KOPT-K1 (cell line): ENCODE data around the gene ARNT2.

Experiments
- H3K27ac ChIP-seq: fragments of 200-600 bp; sonication (generic); 2 replicates; pipeline ENCODE4 v1.5.1; 2016; ENCODE audit warnings: antibody characterized with exemption, mild to moderate bottlenecking, low read depth, low read length; ENCODE audit not compliant: poor library complexity, severe bottlenecking
- H3K36me3 ChIP-seq: fragments of 200-600 bp; sonication (generic); 2 replicates; pipeline ENCODE4 v1.5.1; 2017; ENCODE audit warnings: antibody characterized with exemption, mild to moderate bottlenecking, low read length, moderate library complexity; ENCODE audit not compliant: insufficient read depth
- H3K9me3 ChIP-seq: fragments of 200-600 bp; sonication (generic); 2 replicates; pipeline ENCODE4 v1.5.1; 2017; ENCODE audit warnings: antibody characterized with exemption, low read length, mild to moderate bottlenecking; ENCODE audit not compliant: insufficient read depth, poor library complexity, severe bottlenecking

ARNT2 gene

GRCh38 chr15:80512726-80513660 is 108.8 kb downstream of the ARNT2 start:
- H3K36me3 ChIP-seq = no peaks in the 10 kb centered on the region
- no peak overlapping the region for H3K27ac ChIP-seq
- H3K9me3 ChIP-seq = no peaks in the 10 kb centered on the region

- H3K36me3 ChIP-seq = no peaks in the 10 kb centered on the region
- no peak overlapping the region for H3K27ac ChIP-seq
- no peaks in the 10 kb centered on the region for H3K9me3 ChIP-seq
These were observed 110.0 kb downstream of the ARNT2 start for GRCh38 chr15:80514071-80514780.

- Histone ChIP-seq H3K27ac (no peak overlapping the region), H3K36me3 (no peaks in the 10 kb centered on the region), H3K9me3 (no peaks in the 10 kb centered on the region)
These were observed 113.1 kb downstream of the ARNT2 start for GRCh38 chr15:80517290-80517689.

DNA sequence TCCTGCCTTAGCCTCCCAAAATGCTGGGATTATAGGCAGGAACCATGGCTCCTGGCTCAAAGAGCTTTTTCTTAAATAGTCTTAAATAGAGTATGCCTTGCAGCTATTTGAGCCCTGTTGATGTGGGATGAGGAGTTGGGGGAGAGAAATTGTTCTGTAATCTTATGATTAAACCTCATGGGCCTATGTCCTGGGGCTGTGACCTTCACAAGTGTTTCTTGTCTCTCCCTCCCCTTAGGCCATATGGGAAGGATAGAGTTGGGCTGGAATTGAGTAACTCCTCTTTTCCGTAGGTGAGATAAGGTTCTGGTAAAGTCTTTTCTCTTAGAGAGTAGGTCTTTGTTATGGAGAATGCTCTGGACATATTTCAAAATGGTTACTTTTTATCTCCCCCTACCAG is 114.3 kb downstream of the ARNT2 start:
- Histone ChIP-seq H3K36me3 (no peaks in the 10 kb centered on the region), H3K9me3 (no peaks in the 10 kb centered on the region), H3K27ac (no peak overlapping the region)

DNA sequence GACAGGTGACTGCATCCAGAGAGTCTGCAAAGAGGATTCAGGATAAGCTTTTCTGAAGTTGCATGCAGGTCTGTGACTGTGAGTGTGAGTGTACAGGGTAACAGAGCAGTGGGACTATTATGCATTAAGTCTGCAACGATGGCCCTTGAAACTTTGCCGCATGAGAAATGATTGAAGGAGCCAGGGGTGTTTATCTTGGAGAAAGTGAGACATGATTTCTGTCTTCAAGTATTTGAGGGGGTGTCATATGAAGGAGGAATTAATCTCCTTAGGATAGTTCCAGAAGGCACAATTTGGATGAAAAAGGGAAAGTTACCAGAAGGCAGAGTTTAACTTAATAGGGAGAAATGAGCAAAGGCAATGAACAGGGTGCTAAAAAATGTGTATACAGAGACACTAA is 119.6 kb downstream of the ARNT2 start:
- H3K36me3 ChIP-seq = no peaks in the 10 kb centered on the region
- H3K9me3 ChIP-seq = no peaks in the 10 kb centered on the region
- H3K27ac ChIP-seq = no peak overlapping the region

GRCh38 chr15:80525853-80526252 is 121.7 kb downstream of the ARNT2 start:
- no peak overlapping the region for H3K27ac ChIP-seq
- no peaks in the 10 kb centered on the region for H3K9me3 ChIP-seq
- no peaks in the 10 kb centered on the region for H3K36me3 ChIP-seq

DNA sequence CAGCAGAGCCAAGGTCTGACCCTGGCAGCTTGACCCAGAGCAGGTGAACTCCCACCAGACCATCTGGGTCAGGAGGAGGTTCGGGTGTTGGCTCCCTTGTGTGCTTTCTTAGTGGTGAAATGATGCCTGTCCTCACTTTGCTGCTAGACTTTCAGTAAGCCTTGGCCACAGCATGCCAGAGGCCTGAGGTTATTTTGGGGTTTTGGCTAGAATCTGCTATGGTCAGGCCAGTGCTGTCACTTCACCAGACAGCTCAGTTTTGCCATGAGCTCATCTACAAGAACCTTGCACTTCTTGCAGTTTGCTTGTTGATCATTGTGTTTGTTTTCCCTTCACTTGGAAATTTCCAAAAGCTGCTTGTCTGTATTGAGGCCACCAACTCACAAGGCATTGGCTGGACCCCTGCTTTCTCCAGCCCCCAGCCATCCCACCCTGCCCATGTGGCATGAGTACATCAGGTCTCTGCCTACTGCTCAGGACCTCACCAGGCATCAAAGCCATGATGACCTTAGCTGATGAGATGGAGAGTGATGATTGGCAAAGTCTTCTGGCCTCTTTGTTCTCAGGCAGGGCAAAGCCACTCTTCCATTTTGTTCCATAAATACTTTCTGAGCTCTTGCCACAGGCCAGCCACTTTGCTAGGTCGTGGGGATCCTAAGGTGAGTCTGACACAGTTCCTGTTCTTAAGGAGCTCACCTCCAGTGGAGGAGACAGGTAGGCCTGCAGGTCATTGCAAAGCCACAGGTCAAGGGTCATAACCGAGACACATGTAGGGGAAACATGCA is 122.6 kb downstream of the ARNT2 start:
- Histone ChIP-seq H3K9me3 (no peaks in the 10 kb centered on the region), H3K36me3 (no peaks in the 10 kb centered on the region), H3K27ac (no peak overlapping the region)

DNA sequence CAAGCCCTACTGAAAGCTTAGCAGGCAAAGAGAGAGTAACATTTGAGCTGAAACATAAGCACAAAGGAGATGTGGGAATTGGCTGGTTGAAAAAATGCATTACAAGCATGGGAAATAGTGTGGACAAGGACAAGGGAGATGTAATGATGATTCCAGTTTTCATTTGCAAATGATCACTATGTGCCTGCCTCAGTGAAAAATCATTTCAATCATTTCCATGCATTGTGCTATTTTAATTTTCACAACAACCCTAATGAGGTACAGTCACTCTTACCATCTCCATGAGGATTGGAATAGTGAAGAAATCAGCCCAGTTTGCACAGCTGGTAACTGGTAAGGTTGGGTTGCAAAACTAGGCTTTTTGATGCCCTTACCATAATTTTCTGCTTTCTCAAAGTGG is 123.2 kb downstream of the ARNT2 start:
- Histone ChIP-seq H3K9me3 (no peaks in the 10 kb centered on the region), H3K36me3 (no peaks in the 10 kb centered on the region), H3K27ac (no peak overlapping the region)

GRCh38 chr15:80527961-80528360 is 123.8 kb downstream of the ARNT2 start:
- Histone ChIP-seq H3K9me3 (no peaks in the 10 kb centered on the region), H3K36me3 (no peaks in the 10 kb centered on the region), H3K27ac (no peak overlapping the region)

DNA sequence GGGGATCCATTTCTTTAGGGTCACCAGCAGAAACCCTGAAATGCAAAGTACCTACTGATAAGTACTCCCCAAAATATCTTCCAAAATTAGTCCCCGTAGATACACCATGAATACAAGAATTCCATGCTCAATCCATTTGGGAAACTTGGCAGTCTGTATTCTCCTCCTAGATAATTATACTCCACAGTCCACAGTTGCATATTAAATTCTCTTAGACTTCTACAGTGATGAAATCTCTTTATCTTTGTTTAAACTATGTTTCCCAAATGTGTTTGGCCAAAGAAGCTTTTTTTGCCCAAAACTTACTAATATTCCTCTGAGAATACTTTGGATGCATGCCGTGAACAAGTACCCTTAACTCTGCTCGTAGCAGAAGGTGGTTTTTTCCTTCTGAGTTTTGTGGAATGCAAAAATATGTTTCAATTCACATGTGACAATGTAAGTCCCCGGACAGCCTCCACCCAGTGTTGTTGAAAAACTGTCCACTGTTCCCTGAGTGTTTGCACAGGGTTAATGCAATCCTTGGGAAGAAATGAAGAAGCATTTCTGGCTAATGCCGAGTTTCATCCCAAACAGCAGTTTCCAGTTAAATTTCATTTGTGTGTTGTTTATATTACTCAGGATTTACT is 126.7 kb downstream of the ARNT2 start:
- Histone ChIP-seq H3K9me3 (no peaks in the 10 kb centered on the region), H3K27ac (no peak overlapping the region), H3K36me3 (no peaks in the 10 kb centered on the region)

GRCh38 chr15:80531388-80531787 is 127.2 kb downstream of the ARNT2 start:
- H3K9me3 ChIP-seq = no peaks in the 10 kb centered on the region

GRCh38 chr15:80531796-80532195 is 127.6 kb downstream of the ARNT2 start:
- H3K9me3 ChIP-seq = no peaks in the 10 kb centered on the region
- H3K27ac ChIP-seq = no peak overlapping the region
- no peaks in the 10 kb centered on the region for H3K36me3 ChIP-seq

More at GRCh38 chr15:80531388-80531787, 127.2 kb downstream of the ARNT2 start:
- Histone ChIP-seq H3K36me3 (no peaks in the 10 kb centered on the region), H3K27ac (no peak overlapping the region)

DNA sequence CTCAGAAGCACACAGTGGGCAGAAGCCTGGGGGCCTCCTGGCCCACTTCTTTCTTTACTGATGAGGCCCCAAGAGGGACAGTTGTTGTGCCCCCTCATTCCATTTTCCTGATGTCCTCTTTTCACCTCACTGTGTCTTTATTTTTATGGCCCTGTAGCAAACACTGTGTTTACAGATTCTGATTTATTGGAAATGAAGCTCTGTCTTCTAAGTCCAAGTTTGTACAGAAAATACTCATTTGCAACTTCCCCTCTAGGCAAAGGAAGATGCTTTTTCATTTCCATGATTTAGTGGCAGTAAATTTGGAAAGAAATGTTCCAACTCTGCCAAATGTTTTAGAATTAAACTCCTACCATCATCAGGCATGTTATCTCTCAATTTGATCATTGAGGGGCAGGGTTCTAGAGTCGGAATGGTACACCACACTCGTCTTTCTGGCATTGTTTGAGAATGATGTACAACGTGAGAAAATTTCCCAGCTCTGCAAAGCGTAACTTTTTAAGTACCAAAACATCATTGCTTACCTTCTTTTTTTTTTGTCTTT is 129.7 kb downstream of the ARNT2 start:
- Histone ChIP-seq H3K27ac (no peak overlapping the region), H3K36me3 (no peaks in the 10 kb centered on the region)

GRCh38 chr15:80536231-80536630 is 132.0 kb downstream of the ARNT2 start:
- no peaks in the 10 kb centered on the region for H3K9me3 ChIP-seq
- no peak overlapping the region for H3K27ac ChIP-seq
- H3K36me3 ChIP-seq = no peaks in the 10 kb centered on the region

More for the DNA sequence above, 129.7 kb downstream of the ARNT2 start:
- no peaks in the 10 kb centered on the region for H3K9me3 ChIP-seq
